OCI-LY3 (cell line): ENCODE results near the gene HCRTR1.

Experiments
- CTCF ChIP-seq: fragments of 200-600, 300-600 bp; sonication (generic); IDR thresholded peaks from 2 replicates; pipeline ENCODE4 v1.5.1; 2014; ENCODE audit warnings: antibody characterized with exemption, low read length, low read depth
- EZH2phosphoT487 ChIP-seq: fragments of 200-600 bp; shearing (Covaris generic); IDR thresholded peaks from 2 replicates; pipeline ENCODE4 v1.6.1; 2018; ENCODE audit warnings: antibody characterized with exemption, mixed run types, low read depth

DNA sequence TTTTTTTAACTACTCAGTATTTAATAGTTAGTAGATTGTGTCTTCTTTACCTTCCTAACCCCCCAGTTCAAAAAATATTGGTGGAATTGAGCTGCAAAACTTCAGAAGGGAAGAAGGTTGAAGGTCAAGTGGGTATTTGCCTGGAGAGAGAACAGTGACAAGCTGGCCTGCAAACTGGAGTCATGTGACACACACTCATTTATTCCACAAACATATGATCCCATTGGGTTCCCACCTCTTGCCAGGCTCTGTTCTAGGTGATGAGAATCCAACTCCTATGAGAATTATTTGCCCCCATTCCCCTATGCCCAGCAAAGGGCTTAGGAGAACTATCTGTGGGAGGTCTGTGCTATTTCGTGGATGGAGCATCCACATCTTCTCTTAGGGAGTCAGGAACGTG is 30.7 kb downstream of the HCRTR1 start:
- TF ChIP-seq CTCF, result no peak
- TF ChIP-seq EZH2phosphoT487, result no peak
